ENCODE data around the gene TARDBP. TPM values are rescaled to one million over a fixed set of nuclear protein-coding genes. Genes with fewer than 3 reads are reported as not detected.

Gene TARDBP
- total and polyA plus RNA-seq, 8 donors = 68.8 to 243 (median 118) TPM

GRCh38 chr1:11041048-11041447 is 28.6 kb downstream of the TARDBP start:
- Histone ChIP-seq H3K27me3 (peaks cover 0 to 11% (median 0%) of the 10 kb centered on the region in 3 donors), H3K9me3 (no peaks in the 10 kb centered on the region), H3K4me1 (peaks cover 5 to 15% (median 6%) of the 10 kb centered on the region in 4 donors), H3K36me3 (no peaks in the 10 kb centered on the region), H3K27ac (no peak overlapping the region), H3K4me3 (no peak overlapping the region)
- TF ChIP-seq CTCF (IDR thresholded peaks at IDR 0.05) (no peak), POLR2A (IDR thresholded peaks at IDR 0.05) (no peak), EP300 (IDR thresholded peaks at IDR 0.05) (no peak), POLR2AphosphoS5 (IDR thresholded peaks at IDR 0.05) (no peak)
- intact Hi-C loops (cut with DNase I; ENCODE audit: low total_unique reads) = no loop called here
- DNase-seq = no peak

DNA sequence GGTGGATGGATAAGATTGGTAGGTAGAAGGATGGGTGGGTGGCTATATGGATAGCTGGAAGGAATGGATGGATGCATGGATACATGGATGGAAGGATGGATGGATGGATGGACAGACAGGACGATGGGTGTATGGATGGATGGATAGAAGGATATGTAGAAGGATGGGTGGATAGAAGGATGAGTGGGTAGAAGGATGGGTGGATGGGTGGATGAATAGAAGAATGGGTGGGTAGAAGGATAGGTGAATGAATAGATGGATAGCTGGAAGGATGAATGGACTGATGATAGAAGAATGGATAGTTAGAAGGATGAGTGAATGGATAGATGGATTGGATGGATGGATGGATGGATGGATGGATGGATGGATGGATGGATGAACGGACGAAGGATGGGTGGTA is 29.6 kb downstream of the TARDBP start:
- peaks cover 5 to 15% (median 6%) of the 10 kb centered on the region in 4 donors for H3K4me1 ChIP-seq
- no peak overlapping the region for H3K27ac ChIP-seq
- no peaks in the 10 kb centered on the region for H3K36me3 ChIP-seq
- TF ChIP-seq POLR2AphosphoS5 (IDR thresholded peaks at IDR 0.05) = no peak
- no peak for TF ChIP-seq CTCF (IDR thresholded peaks at IDR 0.05)
- no peak for TF ChIP-seq POLR2A (IDR thresholded peaks at IDR 0.05)
- no peak for TF ChIP-seq EP300 (IDR thresholded peaks at IDR 0.05)
- 72 to 80% (median 79%) methylated on average over 3 of the region's 3 CpGs for WGBS, 5 donors
- intact Hi-C loops (cut with DNase I; ENCODE audit: low total_unique reads) = no loop called here
- DNase-seq = no peak
- H3K4me3 ChIP-seq = no peak overlapping the region
- H3K9me3 ChIP-seq = no peaks in the 10 kb centered on the region
- peaks cover 0 to 11% (median 0%) of the 10 kb centered on the region in 3 donors for H3K27me3 ChIP-seq

DNA sequence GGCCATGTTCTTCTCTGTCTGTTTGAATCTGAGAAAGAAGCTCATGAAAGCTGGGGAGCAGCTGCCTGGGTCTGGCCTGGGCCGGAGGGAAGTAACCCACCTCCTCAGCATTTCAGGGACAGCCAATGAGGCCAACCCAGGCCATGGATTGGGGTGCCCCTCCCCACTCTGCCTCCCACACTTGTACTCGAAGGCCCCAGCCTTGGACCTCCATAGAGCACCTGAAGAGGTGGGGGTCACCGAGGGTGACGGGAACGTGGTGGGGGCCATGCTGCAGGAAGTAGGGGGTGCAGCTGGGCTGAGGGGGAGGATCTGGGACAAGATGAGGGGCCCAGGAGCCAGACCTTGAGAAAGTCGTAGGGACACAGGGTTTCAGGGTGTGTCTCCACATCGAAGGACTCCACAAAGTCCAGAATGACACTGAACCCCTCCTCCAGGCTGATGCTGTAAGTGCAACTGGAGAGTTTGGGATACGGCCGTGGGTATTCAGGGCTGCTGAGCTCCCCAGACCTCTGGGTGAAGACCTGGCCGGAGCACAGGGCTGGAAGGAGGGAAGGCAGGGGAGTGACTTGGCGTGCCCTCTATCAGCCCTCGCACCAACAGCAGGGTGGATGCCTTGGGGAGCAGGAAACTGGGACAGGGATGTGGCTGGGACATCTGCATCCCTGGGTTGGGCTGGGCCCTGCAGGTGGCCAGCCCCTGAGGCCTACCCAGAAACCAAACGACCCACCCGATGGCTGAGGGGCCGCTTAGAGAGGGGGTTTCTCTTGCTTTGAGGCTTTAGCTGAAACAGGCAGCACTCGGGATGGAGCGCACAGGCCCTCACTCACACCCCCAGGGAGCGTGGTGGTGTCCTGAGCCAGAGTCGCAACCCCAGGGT is 30.8 kb downstream of the TARDBP start:
- Histone ChIP-seq H3K36me3 (no peaks in the 10 kb centered on the region), H3K27ac (no peak overlapping the region), H3K27me3 (peaks cover 0 to 11% (median 0%) of the 10 kb centered on the region in 3 donors), H3K4me1 (peaks cover 0 to 6% (median 1%) of the 10 kb centered on the region in 4 donors), H3K9me3 (no peaks in the 10 kb centered on the region), H3K4me3 (no peak overlapping the region)
- TF ChIP-seq POLR2A (IDR thresholded peaks at IDR 0.05) = no peak
- TF ChIP-seq EP300 (IDR thresholded peaks at IDR 0.05) = no peak
- TF ChIP-seq CTCF (IDR thresholded peaks at IDR 0.05) = no peak
- no peak for TF ChIP-seq POLR2AphosphoS5 (IDR thresholded peaks at IDR 0.05)
- intact Hi-C loops (cut with DNase I; ENCODE audit: low total_unique reads) = no loop called here
- no peak for DNase-seq
- 69 to 79% (median 75%) methylated on average over 14 to 19 of the region's 19 CpGs for WGBS, 5 donors

DNA sequence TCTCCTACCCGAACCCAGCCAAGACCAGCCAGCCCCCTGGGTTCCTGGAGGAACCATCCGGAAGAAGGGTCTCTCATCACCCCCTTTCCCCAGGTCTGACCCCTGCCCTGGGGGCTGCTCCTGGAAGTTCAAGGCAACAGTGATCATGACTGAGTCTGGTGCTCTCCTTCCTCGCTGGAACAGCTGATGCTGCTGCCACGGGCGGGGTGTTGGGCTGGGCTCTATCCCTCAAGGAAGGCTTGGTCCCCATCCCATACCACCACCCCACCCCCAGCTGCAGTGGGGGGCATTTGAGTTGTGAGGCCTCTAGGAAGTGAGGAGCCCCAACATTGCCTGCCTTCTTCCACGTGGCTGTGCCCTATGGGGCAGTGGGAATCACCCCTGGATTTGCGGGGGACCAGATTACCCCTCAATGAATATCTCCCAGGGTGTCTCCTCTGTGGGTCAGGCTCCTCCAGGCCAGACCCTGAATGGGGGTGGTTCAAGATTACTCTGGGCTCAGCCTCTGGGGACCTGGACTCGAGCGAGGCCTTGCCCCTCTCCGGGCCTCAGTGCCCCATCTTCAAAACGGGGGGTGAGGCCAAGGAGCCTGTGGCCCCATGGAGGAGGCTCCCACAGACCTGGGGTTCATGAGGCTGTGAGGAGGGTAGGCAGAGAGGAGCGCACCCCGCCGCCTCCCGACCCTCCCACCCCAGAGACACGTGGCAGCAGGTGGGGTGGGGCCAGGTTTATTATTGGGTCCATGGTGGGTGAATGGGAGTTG is 31.8 kb downstream of the TARDBP start:
- WGBS, 5 donors = 71 to 81% (median 75%) methylated on average over 10 to 16 of the region's 16 CpGs
- Histone ChIP-seq H3K4me1 (peaks cover 0 to 3% (median 1%) of the 10 kb centered on the region in 4 donors), H3K27me3 (peaks cover 0 to 8% (median 0%) of the 10 kb centered on the region in 3 donors), H3K9me3 (no peaks in the 10 kb centered on the region), H3K27ac (no peak overlapping the region), H3K4me3 (no peak overlapping the region), H3K36me3 (no peaks in the 10 kb centered on the region)
- intact Hi-C loops (cut with DNase I; ENCODE audit: low total_unique reads) = no loop called here
- TF ChIP-seq POLR2A (IDR thresholded peaks at IDR 0.05) = no peak
- TF ChIP-seq POLR2AphosphoS5 (IDR thresholded peaks at IDR 0.05) = no peak
- TF ChIP-seq CTCF (IDR thresholded peaks at IDR 0.05) = no peak
- TF ChIP-seq EP300 (IDR thresholded peaks at IDR 0.05) = no peak
- DNase-seq = no peak
